SK-N-SH (cell line): ENCODE measurements around the gene XIRP2. TPM values are rescaled to one million over a fixed set of nuclear protein-coding genes. Genes with fewer than 3 reads are reported as not detected.

Experiments used
- CTCF ChIA-PET: fragments of 300-600, 350-600 bp; formaldehyde crosslinking; extraction: SDS; loops from one replicate; lab custom pipeline; 2021; lab: Yijun Ruan, JAX
- POLR2A ChIA-PET: fragments of 350-600 bp; sonication (Branson Sonifier 250); formaldehyde crosslinking; extraction: SDS; loops from one replicate; lab custom pipeline; 2020; ENCODE audit warnings: antibody characterized with exemption, inconsistent platforms; lab: Yijun Ruan, JAX
- DNase-seq: peaks from one replicate; pipeline ENCODE4 v3.0.0; 2012
- H2AFZ ChIP-seq: fragments of 200-600 bp; sonication (generic); 2 replicates; pipeline ENCODE4 v1.8.1; 2016; ENCODE audit warnings: antibody characterized with exemption, mild to moderate bottlenecking, low read depth
- H3F3A ChIP-seq: fragments of 200-600 bp; sonication (generic); replicated peaks from 2 replicates; pipeline ENCODE3; 2016; ENCODE audit warnings: antibody characterized with exemption, mild to moderate bottlenecking; ENCODE audit not compliant: insufficient read depth
- H3K27ac ChIP-seq, 2 experiments: fragments of 200-500 bp in 1 of 2; fragments of 200-600 bp in 1 of 2; sonication (Bioruptor generic) in 1 of 2; sonication (generic), shearing (Covaris generic) in 1 of 2; 2 replicates each; pipeline versions ENCODE4 v1.5.1 to v1.6.1; 2014 to 2016; ENCODE audit warnings: low read depth in 2 of 2, inconsistent platforms in 1 of 2, low read length in 1 of 2, mild to moderate bottlenecking in 1 of 2, mixed read lengths in 1 of 2
- H3K27me3 ChIP-seq: fragments of 200-600 bp; sonication (generic), shearing (Covaris generic); 2 replicates; pipeline ENCODE4 v1.6.1; 2016; ENCODE audit warnings: mixed run types; ENCODE audit not compliant: insufficient read depth
- H3K36me3 ChIP-seq, 2 experiments: fragments of 200-500 bp in 1 of 2; fragments of 200-600 bp in 1 of 2; sonication (Bioruptor generic) in 1 of 2; sonication (generic) in 1 of 2; replicated peaks in 1 of 2; 2 replicates each; pipeline versions ENCODE3 to v1.5.1; 2014 to 2016; ENCODE audit warnings: low read length in 1 of 2, mild to moderate bottlenecking in 1 of 2; ENCODE audit not compliant: insufficient read depth in 2 of 2, control insufficient read depth in 1 of 2
- H3K4me1 ChIP-seq, 2 experiments: fragments of 200-500 bp in 1 of 2; fragments of 200-600 bp in 1 of 2; sonication (Bioruptor generic) in 1 of 2; sonication (generic), shearing (Covaris generic) in 1 of 2; 2 replicates each; pipeline versions ENCODE4 v1.5.1 to v1.6.1; 2014 to 2016; ENCODE audit warnings: low read depth in 1 of 2, low read length in 1 of 2, mixed run types in 1 of 2; ENCODE audit not compliant: insufficient read depth in 2 of 2, control insufficient read depth in 1 of 2
- H3K4me2 ChIP-seq: fragments of 200-600 bp; sonication (generic), shearing (Covaris generic); 2 replicates; pipeline ENCODE4 v1.6.1; 2017; ENCODE audit warnings: mixed run types
- H3K4me3 ChIP-seq, 2 experiments: fragments of 200-500 bp in 1 of 2; fragments of 200-600 bp in 1 of 2; sonication (Bioruptor generic) in 1 of 2; sonication (generic), shearing (Covaris generic) in 1 of 2; 2 replicates each; pipeline versions ENCODE4 v1.5.1 to v1.8.1; 2014 to 2016; ENCODE audit warnings: low read depth in 2 of 2, inconsistent platforms in 1 of 2, low read length in 1 of 2, mild to moderate bottlenecking in 1 of 2, mixed read lengths in 1 of 2, moderate library complexity in 1 of 2
- H3K79me2 ChIP-seq: fragments of 200-600 bp; sonication (generic); 2 replicates; pipeline ENCODE4 v1.8.1; 2017; ENCODE audit warnings: mild to moderate bottlenecking; ENCODE audit not compliant: insufficient read depth
- H3K9ac ChIP-seq: fragments of 200-600 bp; sonication (generic); 2 replicates; pipeline ENCODE4 v1.6.1; 2017; ENCODE audit warnings: mixed run types
- H3K9me2 ChIP-seq: fragments of 200-600 bp; sonication (generic); 2 replicates; pipeline ENCODE4 v1.6.1; 2017; ENCODE audit warnings: mixed run types
- H3K9me3 ChIP-seq: fragments of 200-600 bp; sonication (generic); 2 replicates; pipeline ENCODE4 v1.6.1; 2017; ENCODE audit warnings: mixed run types, mild to moderate bottlenecking, moderate library complexity
- H4K20me1 ChIP-seq: fragments of 200-600 bp; sonication (generic); 2 replicates; pipeline ENCODE4 v1.6.1; 2017; ENCODE audit warnings: mild to moderate bottlenecking, mixed run types; ENCODE audit not compliant: insufficient read depth
- EP300 ChIP-seq, 2 experiments: IDR thresholded peaks; 2 replicates each; pipeline versions ENCODE4 v1.4.0 to v1.6.1; 2012; ENCODE audit warnings: borderline replicate concordance in 1 of 2, low read depth in 1 of 2, low read length in 1 of 2
- FOSL2 ChIP-seq: IDR thresholded peaks from 2 replicates; pipeline ENCODE4 v1.4.0; 2012; ENCODE audit warnings: low read depth, mild to moderate bottlenecking, moderate library complexity, borderline replicate concordance
- GABPA ChIP-seq: IDR thresholded peaks from 2 replicates; pipeline ENCODE4 v1.4.0; 2012; ENCODE audit warnings: low read depth, mild to moderate bottlenecking
- JUND ChIP-seq: IDR thresholded peaks from 2 replicates; pipeline ENCODE4 v1.4.0; 2012
- NFIC ChIP-seq: IDR thresholded peaks from 2 replicates; pipeline ENCODE4 v1.4.0; 2012; ENCODE audit warnings: borderline replicate concordance
- PBX3 ChIP-seq: IDR thresholded peaks from 2 replicates; pipeline ENCODE4; 2012
- POLR2AphosphoS5 ChIP-seq: IDR thresholded peaks from 2 replicates; pipeline ENCODE4 v1.6.1; 2012; ENCODE audit warnings: low read depth, low read length
- REST ChIP-seq: IDR thresholded peaks from 2 replicates; pipeline ENCODE4 v1.6.1; 2012; ENCODE audit warnings: mild to moderate bottlenecking, low read depth, low read length, moderate library complexity
- RFX5 ChIP-seq: IDR thresholded peaks from 2 replicates; pipeline ENCODE4 v1.6.1; 2012; ENCODE audit warnings: mild to moderate bottlenecking, improper control_type of control experiment, low read length
- USF2 ChIP-seq: fragments of 150-350 bp; IDR thresholded peaks from 2 replicates; pipeline ENCODE4 v1.6.1; 2017; ENCODE audit warnings: antibody characterized with exemption, low read length, low read depth, borderline replicate concordance
- YY1 ChIP-seq: IDR thresholded peaks from 2 replicates; pipeline ENCODE4 v1.4.0; 2012; ENCODE audit warnings: low read depth, mild to moderate bottlenecking
- ZBTB33 ChIP-seq: IDR thresholded peaks from 2 replicates; pipeline ENCODE4 v1.4.0; 2012; ENCODE audit warnings: low read depth, borderline replicate concordance
- WGBS: methylation state at CpG from one replicate; pipeline ENCODE4 v1.1.6; 2017; ENCODE audit warnings: low lambda C conversion rate; 5-methylcytosine and 5-hydroxymethylcytosine counted together
- polyA plus RNA-seq, 3 experiments: library from polyadenylated mRNA; depleted of rRNA; stranded (reverse); fragments of >200 nt; gene quantifications; 2 replicates each; pipeline ENCODE4 v1.2.3, GENCODE V29; 2012

Gene XIRP2
- polyA plus RNA-seq, 1 of the 3 experiments (the other 2 are of a cell fraction), result 0.02 TPM

GRCh38 chr2:167258712-167259111, 370.4 kb downstream of the XIRP2 start:
- no peak for TF ChIP-seq GABPA
- TF ChIP-seq POLR2AphosphoS5, result no peak
- no peak for TF ChIP-seq EP300 (IDR thresholded peaks at IDR 0.05; ENCODE audit: borderline replicate concordance in 1 of 2, low read depth in 1 of 2, low read length in 1 of 2)
- TF ChIP-seq FOSL2, result no peak
- TF ChIP-seq JUND, result no peak
- no peak for TF ChIP-seq RFX5
- no peak for TF ChIP-seq PBX3
- TF ChIP-seq YY1, result no peak
- TF ChIP-seq USF2, result no peak
- no peak for TF ChIP-seq NFIC
- TF ChIP-seq REST, result no peak
- no peak for TF ChIP-seq ZBTB33
- no peaks in the 10 kb centered on the region for H3K36me3 ChIP-seq
- ChIA-PET CTCF (interaction anchor here (0.7 kb wide), 2 partner anchors 47 to 916 kb away, joined by 3 read pairs; no protein-coding TSS in a partner anchor), POLR2A (no interaction called here)
- no peaks in the 10 kb centered on the region for H3K27me3 ChIP-seq
- no peak overlapping the region for H3K27ac ChIP-seq
- DNase-seq, result no peak
- H2AFZ ChIP-seq, result no peak overlapping the region
- no peaks in the 10 kb centered on the region for H3K9me3 ChIP-seq
- no peak overlapping the region for H3K9ac ChIP-seq
- H3K4me1 ChIP-seq, result no peaks in the 10 kb centered on the region; a peak in 1 of 4 replicates
- H3F3A ChIP-seq, result no peaks in the 10 kb centered on the region
- 68% methylated on average over 3 of the region's 3 CpGs for WGBS
- no peak overlapping the region for H3K4me3 ChIP-seq
- no peak overlapping the region for H3K4me2 ChIP-seq
- no peaks in the 10 kb centered on the region for H4K20me1 ChIP-seq
- H3K9me2 ChIP-seq, result no peaks in the 10 kb centered on the region
- no peaks in the 10 kb centered on the region for H3K79me2 ChIP-seq
